Measurements from ENCODE around the gene FRMD8. TPM values are rescaled to one million over a fixed set of nuclear protein-coding genes. Genes with fewer than 3 reads are reported as not detected.

FRMD8 gene
- total RNA-seq, 1 donor from 2014 or later = 40.5 TPM

DNA sequence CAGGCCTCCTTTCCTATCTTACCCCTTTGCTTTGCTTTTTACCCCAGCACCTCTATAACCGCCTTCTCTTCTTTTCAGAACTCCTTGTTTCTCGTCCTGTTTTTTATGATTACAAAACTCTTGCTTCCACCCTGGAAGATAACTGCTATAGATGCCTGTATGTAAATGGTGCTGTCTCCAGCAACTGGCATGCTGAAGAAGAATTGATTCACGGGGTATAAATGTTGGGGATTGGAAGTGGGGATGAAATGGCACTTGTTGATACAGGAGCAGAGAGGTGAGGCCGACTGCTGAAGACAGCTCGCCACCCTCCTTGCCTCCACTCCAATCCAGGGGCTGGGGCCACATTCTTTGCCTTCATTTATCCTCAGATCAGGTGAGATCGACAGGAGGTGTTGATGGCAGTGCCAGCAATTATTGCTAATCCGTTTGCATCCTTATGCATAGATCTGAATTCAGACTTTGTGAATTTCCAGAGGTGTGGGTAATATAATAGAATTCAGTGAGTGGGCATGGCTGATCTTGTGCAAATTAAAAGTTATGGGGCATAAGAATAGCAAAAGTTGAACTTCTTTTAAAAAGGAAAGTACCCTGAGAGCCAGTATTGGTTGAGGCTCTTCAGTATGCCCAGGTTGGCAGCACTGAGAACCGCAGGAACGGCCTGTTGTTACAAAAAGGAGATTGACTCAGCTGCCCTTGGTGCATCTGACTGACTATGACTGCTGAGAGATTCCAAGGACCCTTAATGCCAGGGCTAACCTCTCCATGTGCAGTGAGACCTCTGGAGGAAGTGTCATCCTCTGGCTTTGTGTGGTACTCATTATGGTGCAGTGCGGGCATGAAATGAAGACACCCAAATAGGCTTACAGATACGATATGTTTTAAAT lies 41.5 kb downstream of the FRMD8 start:
- H3K9me3 Mint-ChIP-seq = no peaks in the 10 kb centered on the region
- peak overlapping the region; percentile 99 for H3K4me3 Mint-ChIP-seq
- DNase-seq (ENCODE audit: low spot score) = no peak
- H3K27me3 Mint-ChIP-seq (ENCODE audit: insufficient read depth) = peaks cover 4% of the 10 kb centered on the region
- peaks cover 62% of the 10 kb centered on the region for H3K36me3 Mint-ChIP-seq (ENCODE audit: low read depth)
- peaks cover 84% of the 10 kb centered on the region for H3K4me1 Mint-ChIP-seq (ENCODE audit: low read depth)
- H3K27ac Mint-ChIP-seq = peak overlapping the region; percentile 99
- intact Hi-C loops (cut with micrococcal nuclease) = loop anchor here (2.0 kb wide), 2 partner anchors 13 to 143 kb away; partner anchors contain the start of gene ZNRD2

DNA sequence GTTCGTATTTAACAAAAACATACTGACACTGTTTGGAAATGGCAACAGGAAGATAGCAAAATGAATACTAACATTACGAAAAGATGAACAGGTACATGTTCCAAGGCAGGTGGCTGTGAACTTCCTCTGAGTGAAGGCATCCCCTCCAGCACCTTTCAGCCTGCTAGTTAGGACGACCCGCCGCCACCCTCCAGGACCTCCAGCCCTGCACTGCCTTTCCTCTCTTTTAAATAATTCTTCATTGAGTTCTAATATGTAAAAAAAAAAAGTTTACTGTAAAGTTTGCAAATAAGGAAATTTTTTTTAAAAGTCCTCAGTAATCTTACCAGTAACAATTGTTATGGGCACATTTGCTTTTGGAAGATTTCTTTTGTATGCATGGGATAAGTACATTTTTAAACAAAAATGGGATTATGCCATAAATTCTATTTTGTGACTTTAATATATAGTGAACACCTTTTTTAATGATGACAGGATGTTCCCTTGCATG lies 42.2 kb downstream of the FRMD8 start:
- peaks cover 60% of the 10 kb centered on the region for H3K36me3 Mint-ChIP-seq (ENCODE audit: low read depth)
- peaks cover 3% of the 10 kb centered on the region for H3K27me3 Mint-ChIP-seq (ENCODE audit: insufficient read depth)
- H3K4me1 Mint-ChIP-seq (ENCODE audit: low read depth) = peaks cover 89% of the 10 kb centered on the region
- no peak for DNase-seq (ENCODE audit: low spot score)
- H3K9me3 Mint-ChIP-seq = no peaks in the 10 kb centered on the region
- intact Hi-C loops (cut with micrococcal nuclease) = no loop called here
- peak overlapping the region; percentile 99 for H3K4me3 Mint-ChIP-seq
- peak overlapping the region; percentile 99 for H3K27ac Mint-ChIP-seq

DNA sequence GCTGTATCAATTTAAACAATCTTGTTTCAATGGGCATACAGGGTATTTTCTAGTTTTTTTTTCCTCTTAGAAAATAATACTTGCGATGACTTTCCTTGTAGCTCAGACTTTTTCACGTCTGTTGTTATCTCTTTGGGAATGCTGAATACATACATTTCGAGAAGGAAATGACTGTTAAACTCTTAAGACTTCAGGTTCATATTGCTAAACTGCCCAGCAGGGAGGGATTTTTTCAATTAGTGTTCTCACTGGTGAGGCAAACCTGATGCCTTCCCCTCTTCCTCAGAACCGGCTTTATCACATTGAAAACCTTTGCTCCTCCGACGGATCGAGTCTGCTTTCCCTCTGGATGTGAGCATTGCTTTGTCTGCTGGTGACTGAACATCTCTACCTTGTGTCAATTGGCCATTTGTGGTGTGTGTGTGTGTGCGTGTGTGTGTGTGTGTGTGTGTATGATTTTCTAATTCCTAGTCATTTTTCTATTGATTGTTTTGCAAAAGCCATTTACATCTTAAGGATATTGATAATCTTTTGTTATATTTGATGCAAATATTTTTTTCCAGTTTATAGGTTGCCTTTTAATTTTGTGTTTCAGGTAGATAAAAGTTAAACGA lies 42.7 kb downstream of the FRMD8 start:
- H3K4me3 Mint-ChIP-seq = peak overlapping the region; percentile 99

DNA sequence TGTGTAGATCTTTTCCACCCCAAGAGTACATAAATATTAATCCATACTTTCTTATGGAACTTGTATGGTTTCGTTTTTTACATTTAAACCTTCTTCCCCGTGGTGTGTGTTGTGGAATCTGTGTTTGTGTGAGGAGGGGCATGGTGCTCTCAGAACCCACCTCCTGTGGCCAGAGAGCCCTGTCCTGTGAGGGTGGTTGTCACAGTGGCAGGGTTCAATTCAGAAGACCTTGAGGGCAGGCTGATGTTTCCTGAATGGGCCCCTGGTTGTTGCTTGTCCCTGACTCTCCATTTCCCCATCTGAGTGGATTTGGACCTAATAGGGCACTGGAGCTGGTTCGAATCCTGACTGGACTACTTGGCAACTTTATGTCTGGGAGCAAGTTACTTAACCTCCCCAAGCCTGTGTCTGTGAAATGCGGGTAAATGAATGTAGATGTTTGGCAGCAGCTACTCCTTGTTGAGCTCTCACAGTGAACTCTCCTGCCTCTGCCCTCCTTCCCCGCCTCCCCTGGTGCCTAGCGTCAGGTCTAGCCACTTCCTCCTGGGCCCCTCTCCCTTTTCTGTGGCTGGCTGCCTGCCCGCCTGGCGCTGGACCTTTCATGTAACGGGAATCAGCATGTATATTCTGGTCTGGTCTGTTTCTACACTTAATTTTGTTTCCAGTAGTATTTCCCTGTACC lies 43.4 kb downstream of the FRMD8 start:
- no peaks in the 10 kb centered on the region for H3K27me3 Mint-ChIP-seq (ENCODE audit: insufficient read depth)
- H3K4me3 Mint-ChIP-seq = peak overlapping the region; percentile 99
- peak overlapping the region; percentile 99 for H3K27ac Mint-ChIP-seq
- no peaks in the 10 kb centered on the region for H3K9me3 Mint-ChIP-seq
- H3K36me3 Mint-ChIP-seq (ENCODE audit: low read depth) = peaks cover 57% of the 10 kb centered on the region
- DNase-seq (ENCODE audit: low spot score) = peak; percentile 44
- intact Hi-C loops (cut with micrococcal nuclease) = no loop called here
- H3K4me1 Mint-ChIP-seq (ENCODE audit: low read depth) = peaks cover 92% of the 10 kb centered on the region

More for the DNA sequence above, 42.7 kb downstream of the FRMD8 start:
- Mint-ChIP-seq H3K9me3 (no peaks in the 10 kb centered on the region), H3K27me3 (ENCODE audit: insufficient read depth) (no peaks in the 10 kb centered on the region), H3K36me3 (ENCODE audit: low read depth) (peaks cover 57% of the 10 kb centered on the region), H3K4me1 (ENCODE audit: low read depth) (peaks cover 91% of the 10 kb centered on the region), H3K27ac (peak overlapping the region; percentile 99)
- intact Hi-C loops (cut with micrococcal nuclease) = no loop called here
- no peak for DNase-seq (ENCODE audit: low spot score)

DNA sequence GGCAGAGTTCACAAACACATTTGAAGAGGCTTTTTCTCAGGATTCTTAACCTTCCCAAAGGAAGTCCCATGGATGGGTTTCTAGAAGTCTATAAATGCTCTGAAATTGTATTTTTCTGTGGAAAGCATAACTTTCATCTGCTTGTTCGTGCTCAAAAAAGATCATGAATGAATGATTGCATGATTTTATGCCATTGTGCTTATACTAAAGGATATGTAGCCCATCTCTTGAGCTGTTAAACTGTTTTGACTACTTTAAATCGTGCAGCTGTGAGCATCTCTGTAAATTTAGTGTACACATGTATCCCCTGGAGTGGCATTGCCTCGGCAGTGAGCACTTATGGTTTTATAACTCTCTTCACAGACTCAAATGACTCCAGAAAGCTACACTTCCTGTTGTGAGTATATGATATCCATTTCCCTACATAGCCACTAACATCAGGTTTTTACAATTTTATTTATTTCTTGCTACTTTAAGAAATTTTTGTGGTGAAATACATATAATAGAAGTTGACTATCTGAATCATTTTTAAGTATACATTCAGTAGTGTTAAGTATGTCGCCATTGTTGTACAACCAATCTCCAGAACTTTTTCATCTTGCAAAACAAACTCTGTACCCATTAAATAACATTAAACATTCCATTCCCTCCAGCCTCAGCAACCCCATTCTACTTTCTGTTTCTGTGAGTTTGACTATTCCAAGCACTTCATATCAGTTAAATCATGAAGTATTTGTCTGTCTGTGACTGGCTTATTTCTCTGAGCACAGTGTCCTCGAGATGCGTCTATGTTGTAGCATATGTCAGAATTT lies 44.2 kb downstream of the FRMD8 start:
- Mint-ChIP-seq H3K36me3 (ENCODE audit: low read depth) (peaks cover 57% of the 10 kb centered on the region), H3K4me1 (ENCODE audit: low read depth) (peaks cover 93% of the 10 kb centered on the region), H3K9me3 (no peaks in the 10 kb centered on the region), H3K27ac (peak overlapping the region; percentile 99), H3K4me3 (peak overlapping the region; percentile 99), H3K27me3 (ENCODE audit: insufficient read depth) (no peaks in the 10 kb centered on the region)
- intact Hi-C loops (cut with micrococcal nuclease) = loop anchor here (1.0 kb wide), 1 partner anchor 9 kb away; no protein-coding TSS in a partner anchor
- DNase-seq (ENCODE audit: low spot score) = no peak

DNA sequence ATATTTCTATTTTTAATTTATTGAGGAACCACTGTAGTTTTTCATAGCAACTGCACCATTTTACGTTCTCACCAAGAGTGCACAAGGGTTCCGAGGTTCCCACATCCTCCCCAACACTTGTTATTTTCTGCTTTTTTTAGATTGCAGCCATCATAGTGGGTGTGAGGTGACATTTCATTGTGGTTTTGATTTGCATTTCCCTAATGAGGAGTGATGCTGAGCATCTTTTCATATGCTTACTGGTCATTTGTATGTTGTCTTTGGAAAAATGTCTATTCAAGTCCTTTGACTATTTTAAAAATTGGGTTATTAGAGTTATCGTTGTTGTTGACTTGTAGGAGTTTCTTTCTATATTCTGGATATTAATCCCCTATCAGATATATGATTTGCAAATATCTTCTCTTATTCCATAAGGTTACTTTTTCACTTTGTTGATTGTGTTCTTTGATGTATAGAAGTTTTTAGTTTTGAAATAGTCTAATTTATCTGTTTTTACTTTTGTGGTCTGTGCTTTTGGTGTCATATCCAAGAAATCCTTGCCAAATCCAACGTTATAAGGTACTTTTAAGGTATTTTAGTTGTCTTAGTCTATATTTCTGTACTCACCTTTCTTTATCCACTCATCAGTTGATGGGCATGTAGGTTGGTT lies 45.1 kb downstream of the FRMD8 start:
- Mint-ChIP-seq H3K4me3 (peak overlapping the region; percentile 69), H3K27ac (peak overlapping the region; percentile 75), H3K9me3 (no peaks in the 10 kb centered on the region), H3K4me1 (ENCODE audit: low read depth) (peaks cover 95% of the 10 kb centered on the region), H3K36me3 (ENCODE audit: low read depth) (peaks cover 55% of the 10 kb centered on the region), H3K27me3 (ENCODE audit: insufficient read depth) (no peaks in the 10 kb centered on the region)
- DNase-seq (ENCODE audit: low spot score) = peak; percentile 42
- intact Hi-C loops (cut with micrococcal nuclease) = loop anchor here (1.0 to 2.0 kb wide), 2 partner anchors 8 to 23 kb away; no protein-coding TSS in a partner anchor

DNA sequence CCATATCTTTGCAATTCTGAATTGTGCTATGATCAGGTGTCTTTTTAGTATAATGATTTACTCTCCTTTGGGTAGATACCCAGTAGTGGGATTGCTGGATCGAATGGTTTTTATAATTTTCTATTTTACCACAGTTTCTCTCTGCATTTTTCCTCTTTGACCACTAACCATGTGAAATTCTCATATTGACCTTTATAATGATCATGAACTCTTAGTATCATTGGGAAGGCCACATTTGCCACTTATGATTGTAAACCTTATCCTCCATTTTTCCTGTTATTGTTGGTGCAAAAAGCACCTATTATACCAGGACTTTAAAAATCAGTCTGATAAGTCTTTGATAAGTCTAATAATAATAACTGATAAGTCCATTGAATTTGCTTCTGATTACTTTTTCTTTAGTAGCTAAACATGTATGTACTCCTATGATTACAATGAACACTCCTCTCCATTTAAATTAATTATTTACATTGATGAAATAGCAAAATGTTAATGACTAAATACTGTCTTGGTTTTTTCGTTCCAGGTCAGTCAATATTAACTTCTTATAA lies 45.7 kb downstream of the FRMD8 start:
- H3K4me1 Mint-ChIP-seq (ENCODE audit: low read depth) = peaks cover 91% of the 10 kb centered on the region
- no peak for DNase-seq (ENCODE audit: low spot score)
- H3K9me3 Mint-ChIP-seq = no peaks in the 10 kb centered on the region
- H3K4me3 Mint-ChIP-seq = peak overlapping the region; percentile 69
- intact Hi-C loops (cut with micrococcal nuclease) = loop anchor here (2.0 kb wide), 1 partner anchor 23 kb away; no protein-coding TSS in a partner anchor
- H3K27me3 Mint-ChIP-seq (ENCODE audit: insufficient read depth) = no peaks in the 10 kb centered on the region
- peak overlapping the region; percentile 75 for H3K27ac Mint-ChIP-seq
- peaks cover 51% of the 10 kb centered on the region for H3K36me3 Mint-ChIP-seq (ENCODE audit: low read depth)

DNA sequence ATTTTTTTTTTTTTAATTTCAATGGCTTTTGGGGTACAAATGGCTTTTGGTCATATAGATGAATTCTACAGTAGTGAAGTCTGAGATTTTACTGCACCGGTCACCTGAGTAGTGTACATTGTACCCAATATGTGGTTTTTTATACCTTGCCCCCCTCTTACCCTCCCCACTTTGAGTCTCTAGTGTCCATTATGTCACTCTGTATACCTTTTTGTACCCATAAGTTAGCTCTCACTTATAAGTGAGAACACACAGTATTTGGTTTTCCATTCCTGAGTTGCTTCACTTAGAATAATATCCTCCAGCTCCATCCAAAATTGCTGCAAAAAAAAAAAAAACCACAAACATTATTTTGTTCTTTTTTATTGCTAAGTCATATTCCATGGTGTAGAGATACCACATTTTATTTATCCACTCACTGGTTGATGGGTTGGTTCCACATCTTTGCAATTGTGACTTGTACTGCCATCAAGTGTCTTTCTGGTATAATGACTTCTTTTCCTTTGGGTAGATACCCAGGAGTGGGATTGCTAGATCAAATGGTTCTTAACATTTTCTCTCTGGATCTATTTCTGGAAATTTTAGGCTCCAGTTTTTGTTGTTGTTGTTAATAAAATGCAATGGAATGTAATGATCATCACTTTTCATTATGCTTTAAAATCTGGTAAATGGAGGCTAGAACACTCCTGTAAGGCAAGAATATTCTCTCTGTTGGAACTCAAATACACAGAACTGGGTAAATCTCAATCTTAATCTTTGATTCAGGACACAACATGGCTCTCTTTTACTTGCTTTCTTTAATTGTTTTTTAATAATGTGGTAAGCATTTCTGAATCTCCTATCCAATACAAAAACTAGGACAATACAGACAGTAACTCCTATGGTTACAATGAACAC lies 46.5 kb downstream of the FRMD8 start:
- H3K27me3 Mint-ChIP-seq (ENCODE audit: insufficient read depth) = no peaks in the 10 kb centered on the region
- peak overlapping the region; percentile 45 for H3K4me3 Mint-ChIP-seq
- H3K4me1 Mint-ChIP-seq (ENCODE audit: low read depth) = peaks cover 91% of the 10 kb centered on the region
- intact Hi-C loops (cut with micrococcal nuclease) = loop anchor here (1.0 to 2.0 kb wide), 4 partner anchors 17 to 67 kb away; partner anchors contain the start of gene SLC25A45
- no peaks in the 10 kb centered on the region for H3K9me3 Mint-ChIP-seq
- peaks cover 50% of the 10 kb centered on the region for H3K36me3 Mint-ChIP-seq (ENCODE audit: low read depth)
- DNase-seq (ENCODE audit: low spot score) = no peak
- H3K27ac Mint-ChIP-seq = peak overlapping the region; percentile 75

DNA sequence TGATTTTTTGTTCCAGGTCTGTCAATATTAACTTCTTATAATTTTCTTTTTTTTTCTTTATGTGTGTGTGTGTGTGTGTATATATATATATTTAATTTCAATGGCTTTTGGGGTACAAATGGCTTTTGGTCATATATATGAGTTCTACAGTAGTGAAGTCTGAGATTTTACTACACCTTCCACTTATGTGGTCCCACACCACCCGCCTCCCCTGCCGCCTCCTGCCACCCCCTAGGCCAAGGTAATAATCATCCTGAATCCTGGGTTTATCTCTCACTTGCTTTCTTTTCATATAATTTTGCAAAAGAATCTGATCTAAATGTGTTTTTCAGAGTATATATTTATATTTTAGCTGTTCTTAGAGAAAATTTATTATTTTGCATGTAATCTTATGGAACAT lies 47.2 kb downstream of the FRMD8 start:
- Mint-ChIP-seq H3K27me3 (ENCODE audit: insufficient read depth) (no peaks in the 10 kb centered on the region), H3K27ac (no peak overlapping the region), H3K4me3 (no peak overlapping the region), H3K4me1 (ENCODE audit: low read depth) (peaks cover 89% of the 10 kb centered on the region), H3K36me3 (ENCODE audit: low read depth) (peaks cover 50% of the 10 kb centered on the region), H3K9me3 (no peaks in the 10 kb centered on the region)
- intact Hi-C loops (cut with micrococcal nuclease) = loop anchor here (1.0 to 2.0 kb wide), 4 partner anchors 17 to 67 kb away; partner anchors contain the start of gene SLC25A45
- DNase-seq (ENCODE audit: low spot score) = no peak

DNA sequence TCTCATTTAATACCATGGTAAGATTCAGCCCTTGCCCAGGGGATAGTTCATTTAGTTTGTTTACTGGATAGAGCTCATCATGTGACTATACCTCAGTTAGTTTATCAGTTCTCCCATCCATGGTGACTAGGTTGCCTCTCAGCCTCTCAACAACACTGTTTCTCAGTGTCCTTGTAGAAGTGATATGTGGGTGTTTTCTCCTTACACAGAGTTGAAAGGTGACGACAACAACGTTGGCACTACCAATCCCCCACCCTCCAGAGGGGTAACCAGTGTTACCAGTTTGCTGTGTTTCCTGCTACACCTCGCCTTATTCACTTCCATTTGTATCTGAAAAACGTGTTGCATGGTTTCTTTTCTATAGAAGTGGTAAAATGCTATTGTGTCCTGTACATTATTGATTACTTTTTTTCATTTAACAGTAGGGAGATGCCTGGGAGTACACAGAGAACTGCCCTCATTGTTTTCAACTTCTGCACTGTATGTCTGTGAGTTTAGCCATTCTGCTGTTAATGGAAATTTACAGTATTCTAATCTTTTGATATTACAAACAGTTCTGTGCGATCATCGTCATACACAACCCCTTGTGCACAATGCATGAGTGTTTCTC lies 47.7 kb downstream of the FRMD8 start:
- intact Hi-C loops (cut with micrococcal nuclease) = no loop called here
- no peaks in the 10 kb centered on the region for H3K27me3 Mint-ChIP-seq (ENCODE audit: insufficient read depth)
- H3K9me3 Mint-ChIP-seq = no peaks in the 10 kb centered on the region
- H3K27ac Mint-ChIP-seq = peak overlapping the region; percentile 73
- peaks cover 89% of the 10 kb centered on the region for H3K4me1 Mint-ChIP-seq (ENCODE audit: low read depth)
- H3K36me3 Mint-ChIP-seq (ENCODE audit: low read depth) = peaks cover 54% of the 10 kb centered on the region
- H3K4me3 Mint-ChIP-seq = no peak overlapping the region
- DNase-seq (ENCODE audit: low spot score) = no peak
